HG02870 (cell line): ENCODE results near the gene C10orf90.

Source experiments
- ATAC-seq: cut with Tn5 transposase; IDR thresholded peaks from one replicate; pipeline ENCODE4 v1.9.1; 2021; ENCODE audit warnings: mild to moderate bottlenecking, moderate library complexity; ENCODE audit not compliant: unreplicated experiment

Gene C10orf90

DNA sequence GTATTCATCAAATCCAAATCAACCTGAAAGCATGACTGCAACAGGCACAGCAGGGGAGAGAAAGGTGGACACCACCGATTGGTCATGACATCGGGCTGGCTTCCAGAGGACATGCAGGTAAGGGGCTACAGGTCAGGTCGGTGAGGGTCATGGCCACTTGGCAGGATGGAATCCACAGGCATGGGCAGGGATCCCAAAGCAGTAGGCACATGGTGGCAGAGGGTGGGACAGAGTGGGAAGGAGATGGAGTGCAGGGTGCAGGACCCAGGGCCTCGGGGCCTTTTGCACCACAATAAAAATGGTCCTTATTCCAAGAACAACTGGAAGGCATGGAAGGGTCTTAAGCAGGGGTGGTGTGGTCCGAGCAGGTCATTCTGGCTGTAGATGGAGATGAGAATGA is 33.0 kb downstream of the C10orf90 start:
- no peak for ATAC-seq

DNA sequence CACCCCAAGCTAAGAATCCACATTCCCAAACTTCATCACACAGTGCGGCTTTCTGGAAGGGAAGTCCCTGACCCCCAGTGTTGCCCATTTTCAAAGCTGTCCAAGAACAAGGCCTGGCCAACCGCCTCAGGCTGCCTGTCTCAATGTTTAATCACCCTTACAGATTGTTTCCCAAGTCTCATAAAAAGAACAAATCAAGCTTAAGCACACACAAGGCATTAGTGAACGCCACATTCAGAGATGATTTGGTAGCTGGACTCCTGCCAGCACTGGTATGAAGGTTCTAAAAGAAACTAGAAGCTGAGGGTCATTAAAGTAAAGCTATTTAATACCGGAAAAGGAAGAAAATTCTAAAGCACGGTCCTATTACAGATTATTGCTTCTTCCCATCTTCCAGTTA is 35.6 kb downstream of the C10orf90 start:
- no peak for ATAC-seq

- no peak for ATAC-seq
Measured at GRCh38 chr10:126634347-126634746, 36.1 kb downstream of the C10orf90 start.

- no peak for ATAC-seq
Measured at GRCh38 chr10:126632705-126633104, 37.8 kb downstream of the C10orf90 start.

- no peak for ATAC-seq
Measured at GRCh38 chr10:126629925-126630624, 40.4 kb downstream of the C10orf90 start.

- ATAC-seq, result no peak
Measured at GRCh38 chr10:126628746-126629145, 41.7 kb downstream of the C10orf90 start.

- ATAC-seq, result no peak
Measured at GRCh38 chr10:126621846-126622245, 48.6 kb downstream of the C10orf90 start.

DNA sequence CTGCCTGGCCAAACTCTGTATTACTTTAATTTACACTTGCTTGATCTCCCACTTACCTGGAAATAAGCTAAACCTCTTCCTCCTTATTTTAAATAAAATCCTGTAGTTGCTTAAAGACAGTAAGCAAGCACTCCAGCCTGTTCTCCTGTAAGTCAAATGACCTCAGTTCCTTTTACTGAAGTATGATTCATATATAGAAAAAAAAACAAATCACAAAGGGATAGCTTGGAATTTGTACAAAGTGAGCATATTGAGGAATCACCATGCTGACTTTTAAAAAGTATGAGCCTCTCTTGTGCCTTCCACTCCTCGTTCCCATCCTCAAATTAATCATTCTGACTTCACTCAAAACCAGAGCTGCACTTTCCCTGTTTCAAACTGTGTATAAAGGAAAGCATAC is 52.0 kb downstream of the C10orf90 start:
- no peak for ATAC-seq

- ATAC-seq, result no peak
Measured at GRCh38 chr10:126617733-126618132, 52.8 kb downstream of the C10orf90 start.

GRCh38 chr10:126617208-126617607 is 53.3 kb downstream of the C10orf90 start:
- no peak for ATAC-seq

GRCh38 chr10:126616737-126617136 is 53.8 kb downstream of the C10orf90 start:
- no peak for ATAC-seq

- ATAC-seq, result no peak
Measured at GRCh38 chr10:126611303-126611702, 59.2 kb downstream of the C10orf90 start.

GRCh38 chr10:126609566-126609965 is 60.9 kb downstream of the C10orf90 start:
- ATAC-seq, result no peak

- no peak for ATAC-seq
Measured at GRCh38 chr10:126599949-126600682, 70.4 kb downstream of the C10orf90 start.

- ATAC-seq, result no peak
Measured at GRCh38 chr10:126598009-126598408, 72.5 kb downstream of the C10orf90 start.

DNA sequence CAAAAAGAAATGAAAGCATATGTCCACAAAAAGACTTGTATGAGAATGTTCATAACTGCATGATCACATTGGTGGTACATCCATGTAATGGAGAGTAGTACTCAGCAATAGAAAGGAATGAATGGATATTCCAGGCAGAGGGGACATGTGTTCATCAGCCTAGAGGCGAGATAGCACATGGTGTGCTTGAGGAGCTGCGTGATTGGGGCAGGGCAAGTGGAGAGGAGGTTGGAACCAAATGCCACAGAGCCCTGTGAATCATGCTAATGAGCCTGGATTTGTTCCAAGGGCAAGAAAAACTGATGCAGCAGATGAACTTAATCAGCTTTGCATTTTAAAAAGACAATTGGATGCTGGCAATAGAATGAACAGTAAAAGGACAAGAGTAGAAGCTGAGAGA is 73.3 kb downstream of the C10orf90 start:
- no peak for ATAC-seq

- ATAC-seq, result no peak
Measured at GRCh38 chr10:126596472-126597016, 73.9 kb downstream of the C10orf90 start.

- no peak for ATAC-seq
Measured at GRCh38 chr10:126595160-126595559, 75.3 kb downstream of the C10orf90 start.

- no peak for ATAC-seq
Measured at GRCh38 chr10:126593968-126594701, 76.4 kb downstream of the C10orf90 start.

DNA sequence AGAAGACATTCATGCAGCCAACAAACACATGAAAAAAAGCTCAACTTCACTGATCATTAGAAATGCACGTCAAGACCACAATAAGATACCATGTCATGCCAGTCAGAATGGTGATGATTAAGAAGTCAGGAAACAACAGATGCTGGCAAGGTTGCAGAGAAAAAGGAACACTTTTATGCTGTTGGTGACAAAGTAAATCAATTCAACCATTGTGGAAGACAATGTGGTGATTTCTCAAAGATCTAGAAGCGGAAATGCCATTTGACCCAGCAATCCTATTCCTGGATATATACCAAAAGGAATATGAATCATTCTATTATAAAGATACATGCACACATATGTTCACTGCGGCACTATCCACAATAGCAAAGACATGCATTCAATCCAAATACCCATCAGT is 77.6 kb downstream of the C10orf90 start:
- ATAC-seq, result no peak

DNA sequence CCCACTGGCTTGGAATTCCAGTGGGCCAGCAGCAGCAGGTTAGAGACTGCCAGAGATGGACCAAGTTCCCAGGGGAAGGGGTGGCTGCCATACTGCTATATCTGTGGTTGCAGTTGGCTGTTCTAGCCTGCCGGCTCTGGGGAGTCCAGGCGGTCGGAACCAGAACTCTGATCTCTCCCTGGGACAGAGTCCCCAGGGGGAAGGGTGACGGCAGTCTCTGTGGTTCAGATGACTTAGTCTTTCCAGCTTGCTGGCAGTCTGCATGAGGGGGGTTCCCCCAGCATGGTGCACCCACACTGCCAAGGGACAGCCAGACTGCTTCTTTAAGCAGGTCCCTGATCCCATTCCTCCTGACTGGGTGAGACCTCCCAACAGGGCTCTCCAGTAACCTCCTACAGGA is 82.5 kb downstream of the C10orf90 start:
- no peak for ATAC-seq

DNA sequence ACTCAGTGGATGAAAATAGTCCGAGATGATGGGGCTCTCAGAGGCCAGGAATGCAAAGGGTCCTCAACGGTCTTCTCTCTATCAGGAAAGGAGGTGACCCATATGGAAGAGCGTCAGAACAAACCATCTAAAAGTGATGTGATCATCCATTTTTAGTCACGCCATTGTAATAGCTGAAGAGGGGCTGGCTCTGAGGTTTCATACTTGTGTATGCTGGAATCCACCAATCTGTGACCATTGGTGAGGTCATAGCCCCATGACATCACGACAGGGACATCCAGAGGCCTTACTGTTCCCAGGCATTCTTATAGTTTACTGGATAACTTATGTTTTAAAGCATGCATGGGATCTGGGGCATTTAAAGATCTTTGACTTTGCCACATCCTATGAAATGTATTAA is 83.6 kb downstream of the C10orf90 start:
- ATAC-seq, result no peak
